Measurements from ENCODE around the gene PCDH10.
"Not testable (repeated sequence)": the region's sequence is repeated elsewhere in the genome, so short reads cannot be mapped to it uniquely, and the experiment has no call there.

Gene PCDH10

DNA sequence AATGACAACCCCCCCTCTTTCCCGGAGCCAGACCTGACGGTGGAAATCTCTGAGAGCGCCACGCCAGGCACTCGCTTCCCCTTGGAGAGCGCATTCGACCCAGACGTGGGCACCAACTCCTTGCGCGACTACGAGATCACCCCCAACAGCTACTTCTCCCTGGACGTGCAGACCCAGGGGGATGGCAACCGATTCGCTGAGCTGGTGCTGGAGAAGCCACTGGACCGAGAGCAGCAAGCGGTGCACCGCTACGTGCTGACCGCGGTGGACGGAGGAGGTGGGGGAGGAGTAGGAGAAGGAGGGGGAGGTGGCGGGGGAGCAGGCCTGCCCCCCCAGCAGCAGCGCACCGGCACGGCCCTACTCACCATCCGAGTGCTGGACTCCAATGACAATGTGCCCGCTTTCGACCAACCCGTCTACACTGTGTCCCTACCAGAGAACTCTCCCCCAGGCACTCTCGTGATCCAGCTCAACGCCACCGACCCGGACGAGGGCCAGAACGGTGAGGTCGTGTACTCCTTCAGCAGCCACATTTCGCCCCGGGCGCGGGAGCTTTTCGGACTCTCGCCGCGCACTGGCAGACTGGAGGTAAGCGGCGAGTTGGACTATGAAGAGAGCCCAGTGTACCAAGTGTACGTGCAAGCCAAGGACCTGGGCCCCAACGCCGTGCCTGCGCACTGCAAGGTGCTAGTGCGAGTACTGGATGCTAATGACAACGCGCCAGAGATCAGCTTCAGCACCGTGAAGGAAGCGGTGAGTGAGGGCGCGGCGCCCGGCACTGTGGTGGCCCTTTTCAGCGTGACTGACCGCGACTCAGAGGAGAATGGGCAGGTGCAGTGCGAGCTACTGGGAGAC lies 1.6 kb downstream of the PCDH10 start:
- peak; percentile 41 for DNase-seq (ENCODE audit: low spot score)

DNA sequence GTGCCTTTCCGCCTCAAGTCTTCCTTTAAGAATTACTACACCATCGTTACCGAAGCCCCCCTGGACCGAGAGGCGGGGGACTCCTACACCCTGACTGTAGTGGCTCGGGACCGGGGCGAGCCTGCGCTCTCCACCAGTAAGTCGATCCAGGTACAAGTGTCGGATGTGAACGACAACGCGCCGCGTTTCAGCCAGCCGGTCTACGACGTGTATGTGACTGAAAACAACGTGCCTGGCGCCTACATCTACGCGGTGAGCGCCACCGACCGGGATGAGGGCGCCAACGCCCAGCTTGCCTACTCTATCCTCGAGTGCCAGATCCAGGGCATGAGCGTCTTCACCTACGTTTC lies 2.2 kb downstream of the PCDH10 start:
- DNase-seq (ENCODE audit: low spot score), result peak; percentile 61

DNA sequence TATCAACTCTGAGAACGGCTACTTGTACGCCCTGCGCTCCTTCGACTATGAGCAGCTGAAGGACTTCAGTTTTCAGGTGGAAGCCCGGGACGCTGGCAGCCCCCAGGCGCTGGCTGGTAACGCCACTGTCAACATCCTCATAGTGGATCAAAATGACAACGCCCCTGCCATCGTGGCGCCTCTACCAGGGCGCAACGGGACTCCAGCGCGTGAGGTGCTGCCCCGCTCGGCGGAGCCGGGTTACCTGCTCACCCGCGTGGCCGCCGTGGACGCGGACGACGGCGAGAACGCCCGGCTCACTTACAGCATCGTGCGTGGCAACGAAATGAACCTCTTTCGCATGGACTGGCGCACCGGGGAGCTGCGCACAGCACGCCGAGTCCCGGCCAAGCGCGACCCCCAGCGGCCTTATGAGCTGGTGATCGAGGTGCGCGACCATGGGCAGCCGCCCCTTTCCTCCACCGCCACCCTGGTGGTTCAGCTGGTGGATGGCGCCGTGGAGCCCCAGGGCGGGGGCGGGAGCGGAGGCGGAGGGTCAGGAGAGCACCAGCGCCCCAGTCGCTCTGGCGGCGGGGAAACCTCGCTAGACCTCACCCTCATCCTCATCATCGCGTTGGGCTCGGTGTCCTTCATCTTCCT lies 2.7 kb downstream of the PCDH10 start:
- peak; percentile 52 for DNase-seq (ENCODE audit: low spot score)

DNA sequence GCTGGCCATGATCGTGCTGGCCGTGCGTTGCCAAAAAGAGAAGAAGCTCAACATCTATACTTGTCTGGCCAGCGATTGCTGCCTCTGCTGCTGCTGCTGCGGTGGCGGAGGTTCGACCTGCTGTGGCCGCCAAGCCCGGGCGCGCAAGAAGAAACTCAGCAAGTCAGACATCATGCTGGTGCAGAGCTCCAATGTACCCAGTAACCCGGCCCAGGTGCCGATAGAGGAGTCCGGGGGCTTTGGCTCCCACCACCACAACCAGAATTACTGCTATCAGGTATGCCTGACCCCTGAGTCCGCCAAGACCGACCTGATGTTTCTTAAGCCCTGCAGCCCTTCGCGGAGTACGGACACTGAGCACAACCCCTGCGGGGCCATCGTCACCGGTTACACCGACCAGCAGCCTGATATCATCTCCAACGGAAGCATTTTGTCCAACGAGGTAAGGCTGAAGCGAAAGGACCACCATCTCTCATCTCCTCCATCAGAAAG lies 3.3 kb downstream of the PCDH10 start:
- peak; percentile 34 for DNase-seq (ENCODE audit: low spot score)

DNA sequence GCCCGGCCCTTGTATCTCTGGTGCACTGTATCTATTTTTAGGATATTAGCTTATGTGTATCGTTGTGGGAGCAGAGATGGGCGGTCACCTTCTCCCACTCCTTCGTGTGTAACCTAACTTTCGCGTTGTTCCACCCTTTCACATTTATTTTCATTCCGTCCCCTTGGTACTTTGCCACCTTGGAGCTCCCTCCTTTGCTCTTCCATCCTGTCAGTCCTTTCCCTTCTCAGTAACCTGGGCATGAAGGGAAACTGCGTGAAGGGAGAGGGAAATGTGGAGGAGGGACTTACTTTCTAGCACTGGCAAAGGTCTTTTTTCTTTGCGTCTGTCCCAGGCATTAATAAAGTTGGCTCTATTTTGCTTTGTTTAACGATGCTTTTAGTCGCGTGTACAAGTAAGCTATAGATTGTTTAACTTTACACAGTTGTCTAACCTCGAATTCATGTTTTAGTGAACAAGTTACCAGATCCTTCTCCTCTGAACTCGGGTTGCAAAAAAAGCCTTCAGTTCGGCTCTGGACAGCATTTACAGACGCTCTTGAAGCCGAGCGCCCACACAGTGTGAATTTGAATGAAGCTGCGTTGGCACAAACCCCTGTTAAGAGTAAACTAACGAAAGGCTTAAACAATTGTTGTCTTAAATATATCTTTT lies 3.9 kb downstream of the PCDH10 start:
- DNase-seq (ENCODE audit: low spot score), result peak; percentile 82

DNA sequence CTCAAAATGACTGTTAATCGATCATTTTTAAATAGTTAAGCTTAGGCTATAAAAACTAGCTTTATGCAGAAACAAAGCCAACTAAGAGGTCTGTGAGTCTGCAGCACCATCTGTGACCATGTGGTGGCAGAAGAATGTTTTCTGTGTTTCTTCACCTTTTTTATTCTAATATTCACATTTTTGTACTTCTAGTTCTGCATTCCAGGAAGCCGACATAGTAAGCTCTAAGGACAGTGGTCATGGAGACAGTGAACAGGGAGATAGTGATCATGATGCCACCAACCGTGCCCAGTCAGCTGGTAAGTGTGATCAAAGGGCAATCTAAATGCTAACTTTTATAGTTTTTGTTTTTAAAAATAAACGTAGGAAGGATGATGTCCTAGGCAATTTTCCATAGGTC lies 5.6 kb downstream of the PCDH10 start:
- DNase-seq (ENCODE audit: low spot score), result peak; percentile 85

DNA sequence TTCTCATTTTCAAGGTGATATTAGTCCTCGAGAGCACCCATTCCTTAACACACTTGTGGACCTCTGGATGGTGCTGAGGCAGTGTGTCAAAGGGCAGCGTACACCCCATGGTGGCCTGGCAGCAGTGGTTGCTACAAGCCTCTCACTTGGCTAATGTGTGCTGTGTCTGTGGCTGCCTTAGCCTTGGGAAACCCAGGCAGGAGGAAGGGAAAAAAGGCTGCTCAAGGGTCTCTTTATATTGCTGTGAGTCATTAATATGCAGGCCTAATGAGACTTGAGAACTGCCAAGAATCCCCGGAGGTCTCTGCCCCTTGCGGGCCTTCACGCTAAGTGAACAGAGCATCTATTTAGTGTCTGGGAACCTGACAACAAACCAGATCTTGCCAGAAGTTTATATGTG lies 7.0 kb downstream of the PCDH10 start:
- peak; percentile 92 for DNase-seq (ENCODE audit: low spot score)

DNA sequence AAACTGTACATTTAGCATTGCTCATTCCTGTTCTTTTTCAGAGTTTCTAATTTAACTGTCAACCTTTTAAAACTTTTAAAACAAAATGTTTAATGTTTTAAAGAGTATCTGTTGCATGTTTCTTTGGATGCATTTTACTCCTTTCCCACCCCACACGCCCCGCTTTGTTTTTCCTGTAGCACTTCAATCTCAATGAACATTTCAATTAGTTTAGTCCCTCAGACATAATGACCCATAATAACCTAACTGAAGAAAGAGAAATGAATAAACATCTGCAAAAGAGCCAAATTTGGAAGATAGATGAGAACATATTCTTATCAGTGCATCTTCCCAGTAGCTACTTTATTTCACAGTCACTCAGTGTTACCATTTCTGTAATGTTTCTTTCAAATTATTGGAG lies 7.5 kb downstream of the PCDH10 start:
- peak; percentile 71 for DNase-seq (ENCODE audit: low spot score)

DNA sequence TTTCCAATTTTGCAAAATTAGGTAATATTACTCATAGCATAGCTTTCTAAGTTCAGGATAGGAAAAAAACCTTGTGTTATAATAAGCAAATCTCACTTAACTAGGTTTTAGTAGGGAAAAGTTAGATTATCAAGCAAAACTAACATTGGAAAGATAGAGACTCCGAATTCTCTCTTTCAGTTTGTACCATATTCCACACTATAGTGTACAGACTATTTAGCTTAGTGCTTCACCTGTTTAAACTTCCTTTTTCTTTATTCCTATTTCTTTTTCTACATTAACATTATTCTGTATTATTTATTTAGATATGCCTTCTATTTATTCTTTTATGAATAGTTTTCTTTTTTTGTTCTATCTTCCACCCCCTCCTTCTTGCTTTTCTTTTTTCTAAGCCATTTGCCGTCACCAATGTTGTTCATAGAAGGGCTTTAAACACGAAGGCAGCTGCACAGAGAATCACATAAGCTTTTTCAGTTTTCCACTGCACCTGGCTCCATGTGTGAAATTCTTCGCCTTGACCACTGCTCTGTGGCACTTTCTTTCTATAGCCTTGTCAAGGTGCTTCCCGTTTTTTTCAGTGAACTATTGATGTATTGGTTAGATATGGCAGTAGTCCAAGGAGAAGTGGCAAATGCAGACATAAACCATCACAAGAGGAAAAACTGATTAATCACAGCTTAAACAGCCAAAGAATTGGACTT lies 8.5 kb downstream of the PCDH10 start:
- DNase-seq (ENCODE audit: low spot score), result peak; percentile 80

DNA sequence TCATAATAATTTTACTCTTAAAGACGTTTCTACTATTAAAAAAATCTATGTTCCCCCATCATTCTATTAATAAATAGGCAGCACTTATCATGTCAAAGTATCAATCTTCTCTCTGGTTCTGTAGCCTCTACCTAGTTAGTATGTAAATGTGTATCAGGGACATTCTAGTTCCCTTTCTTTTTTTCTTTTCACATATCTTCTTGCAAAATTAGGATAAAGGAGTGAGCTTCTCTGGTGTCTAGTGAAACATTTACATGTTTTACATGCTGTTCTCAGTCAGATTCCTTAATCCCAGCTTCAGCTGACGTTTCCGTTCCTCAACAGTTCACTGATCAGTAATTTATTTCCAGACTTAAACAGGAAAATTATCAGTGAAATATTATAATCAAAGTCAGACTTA lies 11.8 kb downstream of the PCDH10 start:
- peak; percentile 60 for DNase-seq (ENCODE audit: low spot score)

DNA sequence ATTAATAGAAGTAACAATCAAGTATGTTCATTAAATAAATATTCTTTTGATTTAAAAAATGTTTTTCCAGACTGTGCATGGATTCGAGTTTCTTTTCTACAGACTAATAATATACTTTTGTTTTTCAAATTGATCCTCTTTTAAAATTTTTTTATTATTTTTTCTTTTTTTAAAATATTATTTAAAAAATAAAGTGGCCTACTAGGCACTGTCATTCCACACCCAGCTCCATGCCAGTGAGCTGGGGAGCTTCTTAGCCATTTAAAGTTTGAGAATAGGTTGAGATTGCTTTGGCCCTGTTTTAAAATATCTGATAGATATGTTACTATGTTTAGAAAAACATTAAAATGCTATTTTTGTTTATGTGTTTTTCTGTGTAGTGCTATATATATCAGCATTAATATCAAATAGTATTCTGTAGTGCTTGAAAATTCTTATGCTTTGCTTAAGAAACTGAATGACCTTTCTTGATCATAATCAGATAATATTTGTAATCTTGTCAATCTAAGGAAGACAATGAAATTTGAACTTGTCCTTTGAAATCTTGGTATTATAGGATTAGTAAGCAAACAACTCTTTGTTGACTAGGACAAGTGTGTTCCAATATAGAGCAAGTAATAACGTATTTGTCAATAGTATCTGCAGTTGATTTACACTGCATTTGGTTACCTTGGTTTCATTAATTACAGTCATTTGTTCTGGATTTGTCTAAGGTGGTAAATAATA lies 12.6 kb downstream of the PCDH10 start:
- DNase-seq (ENCODE audit: low spot score), result peak; percentile 66

DNA sequence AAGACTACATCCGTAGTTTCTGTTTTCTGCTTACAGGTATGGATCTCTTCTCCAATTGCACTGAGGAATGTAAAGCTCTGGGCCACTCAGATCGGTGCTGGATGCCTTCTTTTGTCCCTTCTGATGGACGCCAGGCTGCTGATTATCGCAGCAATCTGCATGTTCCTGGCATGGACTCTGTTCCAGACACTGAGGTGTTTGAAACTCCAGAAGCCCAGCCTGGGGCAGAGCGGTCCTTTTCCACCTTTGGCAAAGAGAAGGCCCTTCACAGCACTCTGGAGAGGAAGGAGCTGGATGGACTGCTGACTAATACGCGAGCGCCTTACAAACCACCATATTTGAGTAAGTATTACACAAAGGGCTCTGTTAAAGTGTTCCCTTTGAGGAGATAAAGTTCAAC lies 13.8 kb downstream of the PCDH10 start:
- no peak for DNase-seq (ENCODE audit: low spot score)

DNA sequence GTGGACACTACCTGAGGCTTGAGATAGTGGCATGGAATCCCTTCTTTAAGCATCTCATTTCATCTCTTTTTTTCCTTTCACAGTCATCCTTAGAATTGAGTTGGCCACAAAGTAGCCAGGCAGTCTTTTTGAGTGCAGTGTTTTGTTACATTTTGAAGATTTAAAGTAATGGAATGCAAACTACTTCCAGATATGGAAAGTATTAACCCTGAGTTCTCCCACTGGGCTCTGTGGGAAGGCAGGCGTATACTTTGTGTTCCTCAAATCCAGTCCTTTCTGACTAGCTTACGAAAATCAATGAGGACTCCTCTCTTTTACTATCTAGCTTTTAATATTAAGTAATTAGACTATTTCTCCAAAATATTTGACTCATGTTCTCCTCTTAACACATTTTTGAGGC lies 29.9 kb downstream of the PCDH10 start:
- DNase-seq (ENCODE audit: low spot score), result no peak

DNA sequence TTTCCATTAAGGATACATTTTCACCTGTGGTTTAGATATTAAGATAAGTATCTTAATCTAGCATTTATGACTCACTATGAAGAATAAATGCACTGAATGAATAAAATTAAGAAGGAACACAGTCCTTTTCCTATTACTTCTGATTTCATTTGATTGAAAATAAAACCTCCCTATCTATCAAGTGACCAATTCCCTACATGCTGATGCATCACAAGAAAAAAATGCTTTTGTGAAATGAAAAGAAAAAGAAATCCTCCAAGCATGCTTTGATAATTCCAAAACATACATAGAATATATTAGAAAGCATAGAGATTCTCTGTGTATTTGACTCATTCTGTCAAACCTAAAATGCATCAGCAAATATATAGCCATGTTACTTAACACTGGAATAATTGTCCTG lies 37.1 kb downstream of the PCDH10 start:
- DNase-seq (ENCODE audit: low spot score), result no peak

DNA sequence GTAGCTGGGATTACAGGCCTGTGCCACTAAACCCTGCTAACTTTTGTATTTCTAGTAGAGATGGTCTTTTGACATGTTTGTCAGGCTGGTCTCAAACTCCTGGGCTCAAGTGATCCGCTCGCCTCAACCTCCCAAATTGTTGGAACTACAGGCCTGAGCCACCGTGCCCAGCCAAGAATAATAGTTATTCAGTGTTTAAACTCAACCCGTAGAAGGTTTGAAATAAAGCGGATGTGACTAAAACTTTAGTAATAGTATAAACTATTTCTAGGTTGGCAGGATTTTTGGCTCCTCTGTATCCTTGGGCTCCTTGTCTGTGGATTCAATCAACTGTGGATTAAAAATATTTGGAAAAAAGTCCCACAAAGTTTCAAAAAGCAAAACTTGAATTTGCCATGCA lies 37.8 kb downstream of the PCDH10 start:
- DNase-seq (ENCODE audit: low spot score), result no peak

DNA sequence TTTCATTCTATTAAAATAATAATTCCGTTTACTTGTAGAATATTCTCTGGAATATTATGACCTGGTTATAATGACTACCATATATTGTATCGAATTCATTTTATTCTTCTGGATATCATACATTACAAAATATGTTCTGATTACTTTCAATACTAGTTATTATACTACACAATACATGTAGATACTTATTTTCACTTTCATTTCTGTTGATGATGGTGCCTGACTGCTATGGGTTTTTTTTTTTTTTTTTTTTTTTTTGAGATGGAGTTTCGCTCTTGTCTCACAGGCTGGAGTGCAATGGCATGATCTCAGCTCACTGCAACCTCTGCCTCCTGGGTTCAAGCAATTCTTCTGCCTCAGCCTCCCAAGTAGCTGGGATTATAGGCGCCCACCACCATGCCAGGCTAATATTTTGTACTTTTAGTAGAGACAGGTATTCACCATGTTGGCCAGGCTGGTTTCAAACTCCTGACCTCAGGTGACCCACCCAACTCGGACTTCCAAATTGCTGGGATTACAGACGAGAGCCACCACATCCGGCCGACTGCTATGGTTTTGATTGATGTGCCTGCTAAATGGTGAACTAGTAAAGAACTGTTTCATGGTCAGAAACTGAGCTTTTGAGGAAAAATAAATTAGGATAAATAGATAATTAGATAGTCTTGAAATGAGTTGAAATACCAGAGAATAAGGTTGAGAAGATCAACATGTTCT lies 39.5 kb downstream of the PCDH10 start:
- no peak for DNase-seq (ENCODE audit: low spot score)

DNA sequence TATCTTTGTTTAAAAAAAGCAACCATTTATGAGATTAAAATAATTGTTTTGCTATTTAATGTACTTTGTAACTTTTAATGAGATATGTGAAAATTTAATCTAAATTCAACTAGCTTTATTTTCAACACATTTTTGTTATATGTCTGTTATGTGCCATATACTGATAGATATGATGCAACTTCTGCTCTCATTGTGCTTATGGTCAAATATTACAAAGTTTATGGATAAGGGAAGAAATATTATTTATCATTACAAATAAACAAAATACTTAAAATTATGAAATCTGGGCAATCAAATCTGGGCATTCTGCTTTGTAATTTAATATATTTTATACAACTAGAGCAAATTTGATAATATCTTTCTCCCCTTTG lies 40.0 kb downstream of the PCDH10 start:
- no peak for DNase-seq (ENCODE audit: low spot score)

DNA sequence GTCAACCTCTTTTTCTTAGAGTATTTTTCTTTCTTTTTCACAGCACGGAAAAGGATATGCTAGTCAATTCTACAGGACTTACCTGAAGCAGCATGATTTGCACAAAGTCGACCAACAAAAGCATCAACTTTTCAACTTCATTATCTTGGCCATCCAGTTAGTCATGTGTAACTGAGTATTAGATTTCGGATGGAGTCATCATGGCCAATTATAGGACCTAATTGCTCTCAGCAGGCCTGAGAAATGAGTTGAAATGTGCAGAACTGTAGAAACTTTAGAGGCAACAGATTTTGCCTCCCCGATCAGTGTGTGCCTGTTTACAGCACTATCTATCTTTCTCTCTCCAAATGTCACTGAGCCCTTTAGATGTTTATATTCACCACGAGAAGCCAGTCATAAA lies 41.0 kb downstream of the PCDH10 start:
- DNase-seq (ENCODE audit: low spot score), result no peak

DNA sequence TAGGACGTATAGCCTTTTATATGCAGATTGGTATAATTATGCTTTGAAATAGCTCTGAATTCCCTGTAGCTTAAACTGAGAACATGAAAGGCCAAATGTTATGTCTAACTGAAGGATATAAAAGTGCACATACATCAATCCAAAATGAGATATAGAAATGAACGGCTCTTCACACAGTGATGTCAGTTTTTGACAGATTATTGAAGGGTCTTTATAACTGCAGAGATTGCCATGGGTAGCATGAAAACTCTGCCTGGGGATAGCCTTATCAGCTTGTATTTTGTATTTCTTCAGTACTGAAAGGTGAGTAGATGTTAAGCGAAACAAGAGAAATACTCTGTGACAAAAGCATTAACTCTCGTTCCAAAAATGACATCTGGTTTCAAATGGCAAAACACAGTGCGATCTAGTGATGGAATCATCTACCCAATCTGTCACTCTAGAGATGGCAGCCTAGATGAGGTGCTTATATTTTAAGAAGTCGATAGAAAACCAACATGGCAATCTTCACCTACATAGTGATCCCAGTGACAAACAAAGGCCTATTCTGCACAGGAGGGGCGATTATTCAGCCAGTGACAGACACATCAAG lies 59.7 kb downstream of the PCDH10 start:
- DNase-seq (ENCODE audit: low spot score), result no peak

DNA sequence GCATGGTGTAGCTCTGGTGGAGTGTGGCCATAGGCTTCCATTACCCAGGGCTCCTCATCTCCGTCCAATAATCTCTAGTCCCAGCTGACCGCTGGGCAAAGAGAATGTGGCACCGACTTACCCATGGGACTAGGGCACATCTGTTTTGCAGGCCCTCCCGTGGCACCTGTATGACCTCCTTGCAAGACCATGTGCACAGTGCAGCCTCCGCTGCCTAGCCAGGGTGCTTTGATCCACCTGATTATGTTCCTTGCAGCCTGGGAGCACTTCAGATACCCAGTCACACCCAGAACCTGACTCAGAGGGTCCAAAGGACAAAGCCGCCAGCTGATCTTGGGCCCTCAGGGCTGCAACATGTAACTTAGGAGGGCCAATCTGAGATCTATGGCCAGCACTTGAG lies 84.8 kb downstream of the PCDH10 start:
- DNase-seq (ENCODE audit: low spot score), result no peak

DNA sequence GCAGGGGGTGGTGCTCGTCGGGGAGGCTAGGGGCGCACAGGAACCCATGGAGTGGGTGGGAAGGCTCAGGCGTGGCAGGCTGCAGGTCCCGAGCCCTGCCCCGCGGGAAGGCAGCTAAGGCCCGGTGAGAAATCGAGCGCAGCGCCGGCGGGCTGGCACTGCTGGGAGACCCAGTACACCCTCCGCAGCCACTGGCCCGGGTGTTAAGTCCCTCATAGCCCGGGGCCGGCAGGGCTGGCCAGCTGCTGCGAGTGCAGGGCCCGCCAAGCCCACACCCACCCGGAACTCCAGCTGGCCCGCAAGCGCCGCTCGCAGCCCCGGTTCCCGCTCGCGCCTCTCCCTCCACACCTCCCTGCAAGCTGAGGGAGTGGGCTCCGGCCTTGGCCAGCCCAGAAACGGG lies 91.4 kb downstream of the PCDH10 start:
- DNase-seq (ENCODE audit: low spot score), result not testable (repeated sequence)
